Activated T-cell treated with anti-CD3 and anti-CD28 coated beads, Interleukin-2, amount 50 U/mL, for 1 hour (primary cell): ENCODE data around the gene GTPBP1.

Experiments used
- DNase-seq: peaks from one replicate; pipeline ENCODE4 v3.0.0-alpha.2; 2020

GTPBP1 gene

DNA sequence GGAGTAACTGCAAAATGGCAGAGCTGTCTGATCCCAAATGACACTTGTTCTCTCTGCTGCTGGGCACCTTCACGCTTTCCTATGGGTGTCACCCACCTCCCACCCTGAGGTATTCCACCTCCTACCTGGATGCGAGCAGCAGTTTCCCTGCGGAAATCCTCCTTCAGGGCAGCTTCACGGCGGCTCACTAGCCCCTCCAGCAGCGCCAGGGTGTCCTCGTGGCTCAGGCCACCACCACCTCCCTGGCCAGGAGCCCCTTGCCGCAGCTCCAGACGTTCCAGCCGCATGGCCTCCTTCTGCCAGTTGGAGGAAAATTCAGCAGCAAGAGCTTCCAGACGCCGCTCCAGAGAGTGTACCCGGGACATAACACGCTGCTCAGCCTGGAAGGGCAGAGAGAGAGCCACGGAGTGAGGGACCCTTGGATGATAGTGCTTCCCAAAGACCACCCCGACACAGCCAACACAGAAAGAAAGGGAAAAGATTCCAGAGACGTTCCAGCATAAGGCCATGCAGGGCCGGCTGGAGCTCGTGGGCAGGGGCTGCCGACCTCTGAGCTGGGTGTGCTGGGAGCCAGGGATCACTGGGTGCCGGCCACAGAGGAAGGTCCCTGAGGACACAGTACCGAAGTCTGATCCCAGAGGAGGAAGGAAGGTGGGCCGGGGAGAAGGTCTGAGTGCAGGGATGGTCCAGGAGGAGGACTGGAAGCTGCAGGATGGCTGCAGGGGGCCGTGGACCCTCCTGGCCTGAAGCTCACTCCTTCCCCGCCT lies 36.6 kb downstream of the GTPBP1 start:
- DNase-seq, result no peak

DNA sequence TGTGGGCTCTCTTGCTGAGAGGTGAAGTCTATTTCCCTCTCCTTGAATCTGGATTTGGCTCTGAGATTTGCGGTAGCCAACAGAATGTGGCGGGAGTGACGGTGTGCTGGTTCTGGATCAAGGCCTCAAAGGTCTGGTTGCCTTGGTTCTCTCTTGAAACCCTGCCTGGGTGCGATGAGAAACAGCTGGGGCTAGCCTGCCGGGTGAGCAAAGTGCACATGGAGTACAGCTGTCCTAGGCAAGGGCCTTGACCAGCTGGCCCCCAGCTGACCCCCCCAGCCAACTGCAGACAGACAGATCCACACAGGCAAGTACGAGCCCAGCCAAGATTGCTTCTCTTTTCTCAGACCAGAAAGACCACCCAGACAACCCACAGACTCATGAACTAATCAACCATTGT lies 39.2 kb downstream of the GTPBP1 start:
- DNase-seq, result no peak

DNA sequence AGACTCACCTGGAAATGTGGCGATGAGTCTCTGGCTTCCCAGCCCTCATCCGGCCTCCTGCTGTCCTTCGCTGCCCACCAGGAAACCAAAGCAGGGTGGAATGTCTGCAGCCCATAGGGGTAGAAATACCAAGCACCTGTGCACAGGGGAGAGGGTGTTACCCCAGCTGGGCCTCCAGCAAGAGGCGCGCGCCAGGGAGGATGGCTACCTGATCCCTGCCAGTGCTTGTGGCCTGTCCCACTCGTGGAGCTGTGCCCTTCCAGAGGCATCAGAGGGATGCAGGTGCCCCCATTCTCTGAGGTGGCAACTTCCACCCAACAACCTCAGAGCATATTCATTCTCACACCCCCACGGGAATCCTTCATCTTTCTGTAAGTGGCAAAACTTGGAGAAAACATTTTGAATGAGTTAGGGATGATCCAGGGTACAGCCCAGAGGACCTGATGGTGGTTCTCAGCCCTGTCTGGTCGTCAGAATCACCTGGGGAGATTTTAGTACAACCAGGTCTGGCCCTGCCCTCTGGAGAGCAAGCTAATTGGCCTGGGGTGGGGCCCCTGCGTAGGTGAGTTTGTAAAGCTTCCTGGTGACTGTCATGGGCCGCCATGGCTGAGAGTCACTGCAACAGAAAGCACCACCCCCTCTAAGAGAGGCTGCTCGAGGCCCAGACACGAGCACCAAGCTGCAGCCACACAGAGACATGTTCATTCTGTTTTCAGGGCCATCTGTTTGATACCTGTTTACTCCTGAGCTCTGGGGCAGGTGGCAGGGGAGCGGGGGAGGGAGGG lies 40.1 kb downstream of the GTPBP1 start:
- DNase-seq, result no peak

DNA sequence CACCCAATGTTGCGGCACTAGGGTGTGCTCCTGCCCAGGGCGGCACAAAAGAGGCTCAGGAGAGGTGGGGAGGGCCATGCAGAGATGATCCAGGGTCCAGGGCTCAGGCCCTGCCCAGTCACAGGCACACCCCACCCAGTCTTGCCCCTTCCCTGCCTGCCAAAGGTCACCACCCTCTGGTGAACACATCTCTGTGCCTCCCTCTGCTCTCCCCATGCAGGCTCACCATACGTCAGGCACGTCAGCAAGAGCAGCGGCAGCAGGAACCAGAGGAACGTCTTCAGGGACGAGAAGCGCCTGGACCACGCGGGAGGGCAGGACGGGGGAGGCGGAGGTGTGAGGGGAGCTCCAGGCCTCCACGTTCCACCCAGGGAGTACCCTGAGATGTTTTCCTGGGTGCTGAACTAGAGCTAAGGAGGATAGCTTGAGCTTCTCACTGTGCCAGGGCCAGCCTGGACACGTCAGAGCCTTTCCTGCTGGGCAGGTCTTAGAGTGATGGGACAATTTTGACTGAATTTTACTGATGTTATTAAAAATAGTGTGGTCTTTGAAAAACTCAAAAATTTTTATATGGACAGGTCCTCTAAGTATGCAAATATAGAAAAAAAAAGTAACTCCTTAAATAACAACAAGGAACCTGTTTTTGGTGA lies 42.9 kb downstream of the GTPBP1 start:
- DNase-seq, result no peak

GRCh38 chr22:38750104-38750503 lies 44.4 kb downstream of the GTPBP1 start:
- DNase-seq, result no peak

GRCh38 chr22:38750638-38751037 lies 44.9 kb downstream of the GTPBP1 start:
- no peak for DNase-seq

GRCh38 chr22:38751066-38751421 lies 45.3 kb downstream of the GTPBP1 start:
- no peak for DNase-seq

DNA sequence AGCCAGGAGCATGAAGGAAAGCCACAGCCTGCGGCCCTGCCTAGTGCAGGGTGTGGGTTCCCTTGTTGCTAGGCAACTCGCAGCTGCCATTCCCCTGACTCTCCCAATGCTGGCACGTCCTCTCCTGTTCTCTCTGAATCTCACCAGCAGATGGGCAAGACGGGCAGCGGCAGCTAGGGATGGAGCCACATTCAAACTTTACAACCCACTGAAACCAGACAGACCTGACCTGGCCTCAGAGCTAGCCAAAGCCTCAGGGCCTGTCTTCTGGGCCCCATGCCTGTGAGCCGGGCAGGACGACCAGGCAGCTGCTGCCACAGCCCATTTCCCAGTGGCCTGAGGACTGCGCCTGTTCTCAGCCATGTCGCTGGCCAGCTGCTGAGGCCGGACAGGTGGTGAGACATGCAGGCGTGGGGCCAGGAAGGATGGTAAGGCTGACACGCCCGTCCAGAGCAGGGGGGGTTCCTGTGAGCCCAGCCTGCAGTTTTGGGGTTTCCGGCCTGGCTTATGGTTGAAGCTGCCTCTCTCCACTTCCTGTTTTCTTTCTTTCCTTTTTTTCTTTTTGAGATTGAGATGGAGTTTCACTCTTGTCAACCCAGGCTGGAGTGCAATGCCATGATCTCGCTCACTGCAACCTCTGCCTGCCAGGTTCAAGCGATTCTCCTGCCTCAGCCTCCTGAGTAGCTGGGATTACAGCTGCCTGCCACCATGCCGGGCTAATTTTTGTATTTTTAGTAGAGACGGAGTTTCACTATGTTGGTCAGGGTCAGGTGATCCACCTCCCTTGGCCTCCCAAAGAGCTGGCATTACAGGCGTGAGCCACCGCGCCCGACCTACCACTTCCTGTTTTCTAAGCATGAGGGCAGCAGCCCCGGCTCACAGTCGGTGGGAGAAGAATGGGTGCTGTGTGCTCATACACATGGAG lies 45.9 kb downstream of the GTPBP1 start:
- peak; percentile 67 for DNase-seq

DNA sequence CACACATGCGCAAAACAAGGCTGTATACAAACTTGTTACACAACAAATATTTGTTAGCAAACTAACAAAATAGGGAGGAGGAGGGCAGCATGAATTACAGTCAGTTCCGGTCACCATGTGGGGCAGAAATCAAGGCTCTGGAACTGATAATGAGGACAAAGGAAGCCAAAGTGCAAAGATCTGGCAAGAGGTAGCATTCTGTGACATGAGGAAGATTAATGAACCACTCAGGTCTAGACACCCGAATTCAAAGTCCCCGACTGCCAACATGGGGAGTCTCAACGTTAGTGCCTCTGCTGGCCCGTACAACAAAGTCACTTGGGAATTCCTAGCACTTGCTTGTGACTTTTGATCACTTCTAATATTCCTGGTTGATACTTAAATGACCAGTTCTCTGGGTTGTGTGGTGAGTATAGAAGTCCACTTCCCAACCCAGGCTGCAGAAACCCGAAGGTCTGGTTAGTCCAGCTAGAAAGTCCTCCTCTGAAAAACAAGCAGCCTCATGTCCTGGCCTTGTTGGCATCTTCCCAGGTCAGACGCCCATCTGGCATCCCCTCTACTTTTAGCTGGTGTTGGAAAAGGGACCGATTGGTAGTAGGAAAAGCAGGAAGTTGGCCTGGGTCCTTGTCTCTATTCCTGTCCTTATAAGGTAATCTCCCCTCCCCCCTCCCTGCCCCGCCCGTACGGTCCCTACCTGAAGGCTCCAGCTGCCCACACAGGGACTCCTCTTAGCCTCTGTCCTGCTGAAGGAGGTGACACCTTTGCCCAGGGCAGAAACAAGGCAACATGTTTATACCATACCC lies 48.4 kb downstream of the GTPBP1 start:
- no peak for DNase-seq

GRCh38 chr22:38754751-38755154 lies 49.0 kb downstream of the GTPBP1 start:
- DNase-seq, result no peak

- DNase-seq, result peak; percentile 62
Measured at GRCh38 chr22:38755155-38755910, 49.6 kb downstream of the GTPBP1 start.

GRCh38 chr22:38755911-38756532 lies 50.3 kb downstream of the GTPBP1 start, which contains the start of gene SUN2:
Gene SUN2, minus strand, starts transcription at chr22:38755998. Its CDS starts 3,370 bp downstream, at chr22:38752628.
- DNase-seq, result peak; percentile 97

GRCh38 chr22:38756711-38757463 lies 51.1 kb downstream of the GTPBP1 start:
- no peak for DNase-seq

DNA sequence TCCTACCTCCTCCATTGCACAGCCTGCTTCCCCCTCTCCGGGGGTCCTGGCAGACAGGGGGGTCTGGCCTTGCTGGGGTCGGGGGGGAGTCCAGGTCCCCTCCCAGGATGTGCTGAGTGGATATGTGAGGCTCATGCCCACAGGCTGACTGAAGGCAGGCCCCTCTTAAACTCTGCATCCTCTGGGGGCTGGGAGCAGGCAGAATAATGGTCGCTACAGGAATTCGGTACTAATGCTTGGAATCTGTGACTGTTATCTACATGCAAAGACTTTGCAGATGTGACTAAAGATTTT lies 51.7 kb downstream of the GTPBP1 start:
- DNase-seq, result no peak

- DNase-seq, result peak; percentile 78
Measured at GRCh38 chr22:38758276-38758945, 52.7 kb downstream of the GTPBP1 start.

GRCh38 chr22:38759005-38759404 lies 53.3 kb downstream of the GTPBP1 start:
- no peak for DNase-seq

- no peak for DNase-seq
Measured at GRCh38 chr22:38760477-38761201, 54.9 kb downstream of the GTPBP1 start.
